Effector CD4-positive, alpha-beta T cell (primary cell): ENCODE data around the gene VPS52.
"Not testable (repeated sequence)": the region's sequence is repeated elsewhere in the genome, so short reads cannot be mapped to it uniquely, and the experiment has no call there.

Source experiments
- DNase-seq: peaks from one replicate; pipeline ENCODE4 v3.0.0-alpha.2; 2020

The VPS52 gene

DNA sequence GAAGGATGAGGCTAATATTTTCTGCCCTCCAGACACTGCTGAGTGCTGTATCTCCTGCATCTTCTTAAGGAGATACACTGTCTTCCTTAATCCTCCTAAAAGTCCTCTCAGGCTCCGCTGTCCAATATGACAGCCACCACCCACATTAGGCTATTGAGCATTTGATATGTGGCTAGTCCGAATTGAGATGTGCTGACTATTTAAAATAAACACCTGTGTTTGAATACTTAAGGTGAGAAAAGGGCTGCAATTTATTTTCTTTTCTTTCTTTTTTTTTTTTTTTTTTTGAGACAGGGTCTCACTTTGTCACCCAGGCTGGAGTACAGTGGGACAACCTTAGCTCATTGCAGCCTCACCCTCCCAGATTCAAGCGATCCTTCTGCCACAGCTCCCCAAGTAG, 30.2 kb upstream of the VPS52 start:
- no peak for DNase-seq

DNA sequence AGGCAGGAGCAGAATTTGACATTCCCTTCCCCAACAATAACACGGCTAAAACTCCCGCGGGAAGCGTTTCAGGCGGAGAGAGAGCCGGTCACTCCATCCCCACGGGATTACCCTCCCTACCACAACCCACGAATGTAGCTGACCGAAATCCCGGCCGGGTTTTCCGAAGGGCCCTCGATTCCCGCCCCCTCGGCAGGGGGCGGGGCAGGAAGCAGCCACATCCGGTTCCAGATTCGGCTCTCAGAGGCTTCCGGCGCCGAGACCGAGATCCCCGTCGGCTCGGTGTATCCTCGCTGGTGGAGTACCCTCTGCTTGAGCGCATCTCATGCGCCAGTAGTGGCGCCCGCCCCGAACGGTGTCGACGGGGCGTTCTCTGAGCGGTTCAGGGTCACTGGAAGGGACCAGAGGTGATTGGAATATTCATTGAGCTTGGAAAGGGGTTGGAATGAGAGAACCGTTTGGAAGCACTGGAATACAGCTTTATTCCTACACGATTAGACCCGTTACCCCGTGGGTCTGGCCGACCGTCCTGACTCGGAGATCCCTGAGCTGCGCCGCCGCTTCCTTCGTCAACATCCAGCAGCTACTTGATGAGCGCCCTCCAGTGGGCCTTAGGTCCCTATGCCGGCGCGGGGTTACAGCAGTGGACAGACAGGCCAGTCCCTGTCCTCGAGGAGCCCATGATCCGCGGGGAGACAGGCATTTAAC, 27.7 kb upstream of the VPS52 start:
- peak; percentile 93 for DNase-seq

DNA sequence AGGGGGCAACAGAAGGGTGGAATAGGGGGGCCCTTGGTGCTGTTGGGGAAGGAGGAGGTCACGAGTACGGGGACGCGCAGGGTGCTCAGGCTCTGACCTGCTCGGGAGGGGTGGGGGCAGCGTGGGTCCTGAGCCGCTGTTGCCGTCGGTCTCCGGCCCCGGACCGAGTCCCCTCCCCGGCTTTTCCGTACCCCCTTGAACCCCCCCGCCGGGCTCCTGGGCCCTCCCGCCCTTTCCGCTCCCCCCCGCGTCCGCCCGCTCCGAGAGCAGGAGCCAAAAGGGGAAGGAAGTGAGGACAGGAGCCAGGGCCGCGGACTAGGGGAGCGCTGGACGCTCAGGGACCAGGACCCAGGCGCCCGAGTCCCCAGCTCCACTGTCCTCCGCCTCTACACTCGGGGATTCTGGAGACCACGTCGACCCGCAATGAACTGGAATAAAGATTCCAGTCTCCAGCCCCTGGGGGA, 27.1 kb upstream of the VPS52 start, which contains the start of gene RGL2:
TSS of gene RGL2 (minus strand) at position 170 of the 464 bp plus-strand sequence. CDS start 332 bp downstream, outside the sequence.
- DNase-seq, result peak; percentile 53

DNA sequence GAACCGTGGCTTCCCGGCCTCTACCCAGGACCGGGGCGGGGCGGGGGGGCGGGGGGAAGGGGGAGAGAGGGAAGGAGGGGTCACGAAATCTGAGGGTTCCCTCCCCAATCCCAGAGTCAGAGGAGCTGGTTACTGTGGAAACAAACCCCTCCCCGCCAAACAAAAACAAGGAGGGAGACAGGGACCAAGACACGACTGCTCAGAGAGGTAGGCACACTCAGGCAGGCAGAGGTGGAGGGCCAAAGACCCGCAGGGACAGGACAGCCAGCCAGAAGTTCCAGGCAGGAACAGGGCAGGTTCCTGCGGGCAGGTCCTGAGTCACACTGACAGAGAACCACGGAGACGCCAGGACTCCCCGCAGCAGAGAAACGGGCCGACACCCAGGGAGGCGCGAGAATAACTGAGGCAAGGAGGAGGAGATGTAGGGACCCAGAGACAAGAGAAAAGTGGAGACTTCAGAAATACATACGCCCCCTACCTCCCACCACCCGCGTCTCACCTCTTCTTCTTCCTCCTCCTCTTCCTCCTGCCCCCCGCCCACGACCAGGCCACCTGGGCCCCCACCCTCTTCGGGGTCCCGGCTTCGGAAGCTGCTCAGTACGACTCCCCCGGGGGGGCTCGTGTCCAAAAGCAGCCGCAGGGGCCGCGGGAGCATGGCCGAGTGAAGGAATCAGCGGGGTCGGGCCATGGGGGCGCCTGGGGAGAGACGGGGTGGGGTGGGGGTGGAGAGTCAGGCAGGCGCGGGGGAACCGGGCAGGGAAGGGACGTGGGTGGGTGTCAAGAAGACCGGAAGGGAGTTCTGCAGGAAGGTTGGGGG, 26.5 kb upstream of the VPS52 start:
- peak; percentile 56 for DNase-seq

DNA sequence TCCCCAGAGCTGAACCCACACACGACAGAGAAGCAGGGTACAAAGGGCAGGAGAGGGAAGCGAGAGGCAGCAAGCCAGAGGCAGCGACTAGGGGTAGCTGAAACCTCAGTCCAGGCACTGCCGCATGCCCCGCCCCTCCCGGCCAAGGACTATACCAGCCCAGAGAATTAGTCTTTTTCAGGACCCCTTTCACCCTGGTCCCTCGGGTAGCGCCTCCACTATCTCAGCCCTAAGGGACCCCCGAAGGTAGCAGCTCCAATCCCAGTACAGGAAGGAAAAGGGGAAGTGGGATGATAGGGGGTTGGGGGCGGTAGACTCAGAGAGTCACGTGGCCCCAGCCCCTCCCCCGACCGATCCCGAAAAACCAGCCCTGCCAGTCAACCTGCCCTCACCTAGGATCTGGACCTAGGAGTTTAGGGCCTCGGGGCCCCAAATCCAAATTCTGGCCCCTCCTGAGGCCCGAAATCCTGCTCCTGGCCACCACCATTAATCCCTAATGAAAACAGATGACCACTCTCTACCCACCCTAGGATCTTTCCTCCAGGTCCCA, 25.8 kb upstream of the VPS52 start:
- DNase-seq, result no peak

DNA sequence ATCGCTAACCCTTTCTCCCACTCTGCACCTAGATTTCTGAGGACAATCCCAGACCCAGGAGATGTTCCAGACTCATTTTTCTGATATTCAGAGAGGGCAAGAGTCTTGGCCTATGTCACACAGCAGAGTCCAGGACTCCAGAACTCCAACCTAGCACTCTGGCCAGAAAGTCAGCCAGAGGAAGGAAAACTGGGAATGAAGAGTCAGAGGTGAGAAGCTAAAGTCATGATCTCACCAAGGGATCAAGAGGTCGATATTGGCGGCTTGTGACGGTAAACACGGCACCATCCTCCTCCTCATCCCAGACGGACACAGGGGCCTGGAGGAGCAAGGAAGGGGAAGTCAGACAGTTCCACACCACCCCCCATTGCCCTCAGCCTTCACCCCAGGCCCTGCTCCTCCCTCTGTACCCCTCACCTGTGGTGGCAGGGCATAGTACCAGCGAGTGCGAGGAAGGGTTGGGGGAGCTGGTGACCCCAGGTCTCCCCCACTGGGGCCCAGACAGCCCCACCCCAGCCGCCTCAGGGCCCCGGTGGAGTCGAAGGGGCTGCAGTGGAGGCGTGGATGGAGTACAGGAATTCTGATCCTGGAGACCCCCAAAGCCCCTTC, 25.2 kb upstream of the VPS52 start:
- no peak for DNase-seq

DNA sequence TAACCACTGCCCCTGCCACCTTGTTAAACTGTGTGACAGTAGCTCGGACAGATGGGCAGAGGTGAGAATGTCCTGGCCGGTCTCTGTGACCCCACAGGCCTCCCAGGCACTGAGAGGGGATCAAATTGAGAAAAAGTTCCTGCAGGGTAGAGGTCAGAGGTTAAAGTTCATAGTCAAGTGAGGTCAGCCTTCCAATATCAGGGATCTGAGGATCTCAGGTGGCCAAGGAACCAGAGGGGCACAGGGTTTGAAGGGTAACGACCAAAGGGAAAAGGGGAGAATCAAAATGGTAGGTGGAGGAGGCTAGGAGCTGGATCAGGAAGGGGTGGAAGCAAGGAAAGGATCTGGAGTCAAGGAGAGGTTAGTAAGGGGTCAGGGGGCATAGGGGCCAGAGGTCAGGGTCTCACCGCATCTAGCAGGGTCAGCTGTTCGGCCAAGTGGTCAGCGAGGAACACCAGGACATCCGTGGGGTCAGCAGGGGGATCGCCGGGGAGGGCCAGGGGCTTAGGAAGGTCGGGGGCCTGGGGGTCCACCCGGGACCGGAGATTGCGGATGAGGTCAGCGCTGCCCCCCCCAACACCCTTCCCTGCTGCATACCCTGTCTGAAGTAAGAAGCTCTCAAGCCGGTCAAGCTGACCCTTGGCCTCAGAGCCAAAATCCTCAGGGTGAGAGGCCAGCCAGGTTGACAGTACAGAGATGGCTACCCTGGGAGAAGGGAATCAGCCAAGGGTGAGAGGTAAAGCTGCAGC, 24.1 kb upstream of the VPS52 start:
- no peak for DNase-seq

DNA sequence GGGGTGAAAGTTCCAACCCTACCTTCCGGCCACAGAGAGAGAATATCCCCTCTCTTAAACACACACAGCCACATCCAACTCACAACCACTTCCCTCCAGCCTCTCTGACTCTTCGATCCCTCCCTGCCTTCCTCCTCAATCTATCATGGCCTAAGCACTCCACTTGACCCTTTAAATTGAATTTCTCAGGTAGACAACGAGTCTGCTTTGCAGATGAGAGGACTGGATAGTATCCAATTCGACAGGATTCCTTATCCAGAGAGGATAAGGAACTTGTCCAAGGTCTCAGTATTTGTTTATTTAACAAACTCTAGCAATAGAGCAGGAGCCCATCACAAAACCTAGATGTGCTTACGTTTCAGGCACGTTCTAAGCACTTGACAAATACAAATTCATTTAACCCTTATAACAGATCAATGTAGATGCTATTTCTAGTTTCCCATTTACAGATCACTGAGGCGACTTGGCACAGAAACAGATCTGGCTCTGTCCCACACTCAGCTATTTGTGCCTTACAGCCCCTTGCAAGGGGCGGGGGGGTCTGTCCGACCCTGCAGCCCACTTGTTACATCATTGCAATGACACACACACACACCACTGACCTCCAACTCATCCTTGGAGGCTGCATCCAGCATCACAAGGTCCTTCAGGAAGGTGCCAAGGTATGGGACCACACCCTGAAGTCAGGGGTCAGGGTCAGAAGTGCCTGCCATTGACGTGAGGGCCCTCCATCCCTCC, 22.6 kb upstream of the VPS52 start:
- no peak for DNase-seq

DNA sequence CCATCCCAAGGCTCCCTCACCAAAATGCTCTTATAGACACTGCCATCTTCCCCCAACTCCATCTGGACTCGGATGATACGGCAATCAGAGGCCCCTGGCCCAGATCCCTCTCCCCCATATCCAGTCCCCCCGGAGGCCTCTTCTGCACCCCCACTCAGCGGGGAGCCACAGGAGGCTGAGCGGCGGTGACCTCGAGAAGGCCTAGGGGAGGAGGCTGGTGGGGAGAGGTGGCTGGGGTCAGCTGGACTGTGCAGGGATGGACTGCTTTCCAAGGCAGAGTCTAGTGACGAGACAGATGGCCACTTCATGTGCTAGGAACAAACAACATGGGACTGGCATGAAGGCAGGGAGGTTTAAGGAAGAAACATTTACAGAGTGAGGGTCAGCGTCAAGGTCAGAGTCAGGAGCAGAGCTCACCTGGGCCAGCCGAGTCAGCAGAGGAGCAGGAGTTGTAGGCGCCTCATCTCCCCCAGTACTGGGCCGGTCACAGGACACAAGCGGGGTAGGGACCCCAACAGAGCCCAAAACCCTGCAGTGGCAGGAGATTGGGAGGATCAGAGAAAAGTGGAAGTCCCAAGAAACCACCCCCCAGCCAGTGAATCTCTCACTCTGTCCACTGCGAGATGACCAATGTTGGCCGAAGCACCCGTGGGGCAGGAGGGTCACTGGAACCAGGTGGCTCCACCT, 21.5 kb upstream of the VPS52 start:
- no peak for DNase-seq

DNA sequence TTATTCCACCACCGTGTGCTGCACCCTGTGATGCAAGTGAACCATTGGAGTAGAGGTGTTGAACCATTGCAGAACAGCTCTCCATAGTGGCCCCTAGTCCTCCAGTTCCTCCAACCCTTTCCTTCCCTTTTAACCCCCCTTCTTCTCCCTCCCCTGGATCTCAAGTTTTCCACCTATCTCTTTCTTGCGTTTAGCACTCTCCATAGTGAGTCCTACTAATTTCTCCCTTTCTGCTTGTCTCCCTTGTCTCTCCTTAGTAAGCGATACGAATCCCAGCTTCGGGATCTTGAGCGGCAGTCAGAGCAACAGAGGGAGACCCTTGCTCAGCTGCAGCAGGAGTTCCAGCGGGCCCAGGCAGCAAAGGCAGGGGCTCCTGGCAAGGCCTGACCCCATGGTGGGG, 18.8 kb upstream of the VPS52 start:
- no peak for DNase-seq

DNA sequence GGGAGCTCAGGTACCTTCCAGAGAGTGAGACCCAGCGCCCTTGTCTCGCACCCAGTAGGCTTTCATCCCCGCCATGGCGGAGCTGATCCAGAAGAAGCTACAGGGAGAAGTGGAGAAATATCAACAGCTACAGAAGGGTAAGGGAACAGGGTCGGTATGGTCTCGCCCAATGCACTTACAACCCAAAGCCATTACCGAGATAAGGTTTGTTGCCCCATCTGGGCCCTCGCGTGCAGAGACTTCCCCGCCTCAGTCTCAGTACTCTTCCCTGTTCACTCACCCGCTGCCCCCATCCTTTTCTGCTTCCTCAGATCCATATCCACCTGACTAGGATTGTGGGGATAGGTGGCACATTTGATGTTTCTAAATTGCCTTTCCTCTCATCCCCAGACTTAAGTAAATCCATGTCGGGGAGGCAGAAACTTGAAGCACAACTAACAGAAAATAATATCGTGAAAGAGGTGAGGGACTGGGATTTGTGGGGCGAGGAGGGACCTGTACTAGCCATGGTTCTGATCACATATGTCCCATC, 18.2 kb upstream of the VPS52 start:
- DNase-seq, result no peak

DNA sequence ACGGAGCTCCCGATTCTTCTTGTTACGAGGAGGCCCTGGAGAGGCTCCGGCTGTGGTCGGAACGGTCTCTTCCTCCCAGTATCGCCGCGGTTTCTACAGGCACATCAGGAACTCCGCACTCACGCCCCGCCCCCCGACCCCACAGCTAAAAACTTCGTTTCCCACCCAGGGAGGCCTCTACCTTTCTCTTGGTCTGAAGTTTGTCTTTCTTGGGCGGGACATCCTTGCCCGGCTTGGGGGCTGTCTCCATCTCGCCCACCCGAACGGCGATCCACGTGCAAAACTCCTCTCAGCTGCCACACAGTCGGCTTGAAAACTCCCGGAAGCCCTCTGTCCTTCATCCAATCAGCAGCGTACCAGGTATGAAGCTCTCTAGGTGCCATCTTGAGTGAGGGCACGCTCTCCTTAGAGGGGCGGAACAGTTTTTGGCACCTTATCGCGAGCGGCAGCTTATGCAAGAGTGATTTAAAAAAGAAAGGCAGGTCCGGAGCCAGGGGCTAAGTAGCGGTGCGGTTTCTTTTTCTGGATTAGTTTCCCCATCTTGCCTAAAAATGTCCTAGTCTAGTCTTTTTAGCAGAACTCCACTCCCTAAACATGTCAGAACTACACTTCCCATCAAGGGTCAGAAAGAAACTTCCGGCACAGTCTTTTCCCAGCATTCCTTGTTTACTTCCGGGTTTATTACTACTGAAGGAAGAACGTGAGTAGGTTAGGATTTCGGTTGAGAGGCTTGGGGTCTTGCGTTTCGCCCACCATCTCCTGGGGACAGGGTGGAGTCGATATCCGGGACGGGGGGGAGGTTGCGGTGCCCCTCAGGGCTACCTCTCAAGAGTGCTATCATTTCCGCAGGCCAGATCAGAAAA, 17.5 kb upstream of the VPS52 start, which contains the start of the genes PFDN6 and WDR46:
TSS of gene PFDN6 (plus strand) at position 681 of the 863 bp plus-strand sequence. CDS start 256 bp downstream, outside the sequence.
TSS of gene WDR46 (minus strand) at position 319 of the 863 bp plus-strand sequence. CDS start at position 250, 69 bp downstream.
- DNase-seq, result peak; percentile 80

DNA sequence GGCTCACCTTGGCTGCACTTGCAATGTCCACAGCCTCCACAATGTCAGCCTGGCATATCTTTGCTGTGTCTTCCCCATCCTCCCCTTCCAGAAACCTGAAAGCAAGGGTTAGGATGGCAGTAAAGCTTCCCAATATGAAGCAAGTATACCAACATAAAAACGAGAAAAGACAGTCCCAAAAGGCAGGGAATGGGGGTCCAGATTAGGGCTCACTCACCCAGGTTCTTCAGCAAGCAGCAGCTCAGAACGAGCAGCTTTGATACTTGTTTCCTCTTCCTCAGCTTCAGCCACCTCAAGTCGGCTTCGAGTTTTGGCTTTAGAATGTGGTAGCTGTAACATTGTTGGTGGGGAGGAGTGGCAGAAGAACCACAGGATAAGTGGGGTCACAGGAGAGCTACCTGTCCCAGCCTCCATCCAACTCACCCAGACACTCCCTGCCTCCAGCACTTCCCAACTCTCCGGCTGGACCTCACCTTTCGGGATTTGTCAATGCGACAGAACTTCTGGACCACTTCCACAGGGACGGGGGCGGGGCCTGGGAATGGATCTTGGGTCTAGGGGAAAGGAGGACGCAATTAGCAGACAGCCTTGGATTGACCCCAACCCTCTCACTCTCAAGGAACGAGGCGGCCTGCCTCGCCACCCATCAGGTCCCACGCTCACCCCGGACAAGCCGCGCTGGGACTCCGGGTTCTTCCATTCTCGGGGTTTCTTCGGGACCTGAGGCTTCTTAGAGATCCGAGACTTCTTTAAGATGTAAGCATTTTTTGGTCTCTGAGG, 16.7 kb upstream of the VPS52 start:
- no peak for DNase-seq

DNA sequence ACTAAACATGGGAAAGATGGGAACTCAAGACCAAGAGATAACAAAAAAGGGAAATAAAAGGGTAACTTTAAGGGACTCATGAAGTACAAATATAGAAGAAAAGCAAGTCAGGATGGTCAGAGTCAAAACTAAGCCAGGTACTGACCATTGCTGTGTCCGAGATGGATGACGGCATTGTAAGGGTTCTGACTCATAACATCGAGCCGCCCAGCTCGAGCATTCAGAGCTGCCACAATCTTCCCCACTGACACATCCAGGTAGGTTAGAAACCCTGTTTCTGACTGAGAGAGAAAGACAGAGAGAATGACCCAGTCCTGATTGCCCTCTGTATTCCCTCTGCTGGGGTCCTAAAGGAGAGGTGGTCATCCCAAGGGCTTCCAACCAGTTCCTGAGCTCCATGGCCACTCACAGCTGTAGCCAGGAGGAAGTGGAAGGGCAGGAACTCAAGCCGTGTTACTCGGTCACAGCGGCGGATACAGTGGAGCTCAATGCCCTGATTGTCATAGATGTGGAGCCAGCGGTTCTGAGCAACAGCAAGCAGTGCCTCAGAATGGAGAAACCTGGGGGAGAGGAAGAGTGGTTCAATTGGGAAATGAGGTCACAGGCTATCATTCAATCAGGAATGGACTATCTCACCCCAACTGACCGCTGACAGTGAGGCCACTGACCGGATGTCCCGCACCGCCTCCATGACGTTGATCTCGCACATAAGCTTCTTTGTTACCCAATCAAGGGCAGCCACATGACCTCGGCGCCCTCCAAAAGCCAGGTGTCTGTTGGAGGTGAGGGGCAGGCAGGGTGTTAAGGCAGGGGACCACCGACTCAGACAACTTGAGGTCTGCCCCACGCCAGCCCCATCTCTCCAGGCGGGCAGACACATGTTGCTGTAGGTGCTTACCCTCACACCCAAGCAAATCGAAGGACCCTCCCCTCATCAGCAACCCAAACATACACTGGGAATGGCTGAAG, 15.6 kb upstream of the VPS52 start:
- DNase-seq, result no peak

DNA sequence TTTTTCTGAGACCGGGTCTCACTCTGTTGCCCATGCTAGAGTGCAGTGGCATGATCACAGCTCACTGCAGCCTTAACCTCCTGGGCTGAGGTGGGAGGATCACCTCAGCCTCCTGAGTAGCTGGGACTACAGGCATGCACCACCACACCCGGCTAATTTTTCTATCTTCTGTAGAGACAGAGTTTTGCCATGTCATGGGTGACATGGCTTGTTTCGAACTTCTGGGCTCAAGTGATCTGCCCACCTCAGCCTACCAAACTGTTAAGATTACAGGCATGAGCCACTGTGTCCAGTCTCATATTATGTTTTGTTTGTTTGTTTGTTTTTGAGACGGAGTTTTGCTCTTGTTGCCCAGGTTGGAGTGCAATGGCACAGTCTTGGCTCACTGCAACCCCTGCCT, 13.5 kb upstream of the VPS52 start:
- DNase-seq, result not testable (repeated sequence)

DNA sequence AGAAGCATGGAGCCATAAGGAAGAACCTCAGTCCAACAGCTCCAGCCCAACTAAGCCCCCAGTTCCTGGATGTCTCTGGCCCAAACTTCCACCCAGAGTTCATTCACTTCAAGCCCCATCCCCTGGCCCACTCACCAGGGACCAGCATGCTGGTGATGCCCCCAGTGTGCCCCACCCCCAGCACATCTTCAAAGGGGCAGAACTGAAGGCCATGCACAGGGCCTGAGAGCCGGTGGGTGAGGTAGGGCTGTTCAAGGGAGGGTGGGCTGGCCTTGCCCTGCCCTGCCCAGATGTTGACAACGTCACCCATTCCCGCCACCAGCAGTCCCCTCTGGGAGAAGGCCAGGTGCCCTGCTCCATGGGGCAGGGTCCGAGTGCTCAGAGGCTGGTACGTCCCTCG, 8.9 kb upstream of the VPS52 start:
- DNase-seq, result no peak

DNA sequence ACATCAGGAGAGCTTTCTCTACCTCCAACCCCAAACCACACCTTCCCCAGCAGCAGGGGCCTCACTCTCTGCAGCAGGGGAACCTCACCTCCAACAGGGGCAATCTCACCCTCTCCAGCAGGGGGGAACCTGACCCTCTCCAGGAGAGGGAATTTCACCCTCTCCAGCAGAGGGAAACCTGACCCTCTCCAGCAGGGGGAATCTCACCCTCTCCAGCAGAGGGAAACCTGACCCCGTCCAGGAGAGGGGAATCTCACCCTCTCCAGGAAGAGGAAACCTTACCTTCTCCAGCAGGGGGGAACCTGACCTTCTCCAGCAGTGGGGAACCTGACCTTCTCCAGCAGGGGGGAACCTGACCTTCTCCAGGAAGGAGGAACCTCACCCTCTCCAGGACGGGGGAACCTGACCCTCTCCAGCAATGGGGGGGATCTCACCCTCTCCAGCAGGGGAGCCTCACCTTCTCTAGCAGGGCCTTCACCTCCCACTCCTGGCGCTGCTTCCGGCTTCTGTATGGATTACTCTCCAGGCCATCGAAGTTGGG, 8.4 kb upstream of the VPS52 start:
- DNase-seq, result no peak
